Epithelial cell of proximal tubule (primary cell): ENCODE results near the gene CUX1. TPM values are rescaled to one million over a fixed set of nuclear protein-coding genes. Genes with fewer than 3 reads are reported as not detected.

Experiments
- DNase-seq: peaks from one replicate; pipeline ENCODE4 v3.0.0-alpha.2; 2011; ENCODE audit warnings: low read depth
- H3K4me3 ChIP-seq: 2 replicates; pipeline ENCODE4 v1.5.1; 2011; ENCODE audit warnings: low read depth, mild to moderate bottlenecking, low read length
- total RNA-seq: library from RNA; depleted of rRNA; stranded (reverse); fragments of >200 nt; gene quantifications from 2 replicates; pipeline ENCODE4 v1.2.3, GENCODE V29; 2015
- TF ChIP-seq, protein P1 (sequence below): conservative IDR thresholded peaks from 2 replicates; pipeline ENCODE4 v1.5.1; 2012; ENCODE audit warnings: low read depth, mild to moderate bottlenecking, low read length

CUX1 gene
- total RNA-seq, 1 donor from 2014 or later: 37.3 TPM

DNA sequence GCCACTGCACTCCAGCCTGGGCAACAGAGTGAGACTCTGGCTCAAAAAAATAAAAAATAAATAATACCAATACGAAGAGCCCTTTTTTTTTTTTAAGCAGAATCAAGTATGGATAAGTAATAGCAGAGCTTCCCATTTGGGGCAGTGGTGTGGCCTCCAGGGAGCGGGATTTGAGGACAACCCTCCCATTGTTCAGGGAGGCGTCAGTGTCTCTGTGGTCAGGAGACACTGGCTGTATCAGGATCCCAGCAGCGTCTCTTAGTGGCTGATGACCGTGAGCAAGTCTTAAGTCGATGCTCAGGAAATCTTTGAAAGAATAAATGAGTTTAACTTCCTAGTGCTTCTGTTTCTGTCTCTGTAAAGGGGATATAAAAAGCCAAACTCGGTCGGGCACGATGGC, 444.0 kb downstream of the CUX1 start:
- no peak overlapping the region for H3K4me3 ChIP-seq
- DNase-seq: no peak
- TF ChIP-seq, protein P1, sequence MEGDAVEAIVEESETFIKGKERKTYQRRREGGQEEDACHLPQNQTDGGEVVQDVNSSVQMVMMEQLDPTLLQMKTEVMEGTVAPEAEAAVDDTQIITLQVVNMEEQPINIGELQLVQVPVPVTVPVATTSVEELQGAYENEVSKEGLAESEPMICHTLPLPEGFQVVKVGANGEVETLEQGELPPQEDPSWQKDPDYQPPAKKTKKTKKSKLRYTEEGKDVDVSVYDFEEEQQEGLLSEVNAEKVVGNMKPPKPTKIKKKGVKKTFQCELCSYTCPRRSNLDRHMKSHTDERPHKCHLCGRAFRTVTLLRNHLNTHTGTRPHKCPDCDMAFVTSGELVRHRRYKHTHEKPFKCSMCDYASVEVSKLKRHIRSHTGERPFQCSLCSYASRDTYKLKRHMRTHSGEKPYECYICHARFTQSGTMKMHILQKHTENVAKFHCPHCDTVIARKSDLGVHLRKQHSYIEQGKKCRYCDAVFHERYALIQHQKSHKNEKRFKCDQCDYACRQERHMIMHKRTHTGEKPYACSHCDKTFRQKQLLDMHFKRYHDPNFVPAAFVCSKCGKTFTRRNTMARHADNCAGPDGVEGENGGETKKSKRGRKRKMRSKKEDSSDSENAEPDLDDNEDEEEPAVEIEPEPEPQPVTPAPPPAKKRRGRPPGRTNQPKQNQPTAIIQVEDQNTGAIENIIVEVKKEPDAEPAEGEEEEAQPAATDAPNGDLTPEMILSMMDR: no peak

DNA sequence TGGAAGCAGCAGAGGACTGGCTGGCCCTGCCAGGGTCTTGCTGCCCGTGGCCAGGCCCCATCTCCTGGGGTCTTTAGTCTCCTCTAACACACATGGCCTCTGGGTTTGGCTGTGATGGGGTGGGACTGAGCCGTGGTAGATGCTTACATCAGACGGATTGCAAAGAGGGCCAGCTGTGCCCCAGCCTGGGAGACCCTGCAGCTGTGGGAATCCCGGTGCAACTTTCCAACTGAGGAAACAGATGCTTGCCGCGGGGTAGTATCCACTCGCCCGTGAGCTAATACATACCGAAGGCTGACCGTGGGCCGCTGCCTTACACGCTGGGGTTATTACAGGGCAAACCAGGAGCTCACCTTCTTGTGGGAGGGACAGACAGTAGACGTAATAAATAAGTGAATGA, 445.1 kb downstream of the CUX1 start:
- TF ChIP-seq, protein P1: no peak
- DNase-seq: no peak
- no peak overlapping the region for H3K4me3 ChIP-seq

DNA sequence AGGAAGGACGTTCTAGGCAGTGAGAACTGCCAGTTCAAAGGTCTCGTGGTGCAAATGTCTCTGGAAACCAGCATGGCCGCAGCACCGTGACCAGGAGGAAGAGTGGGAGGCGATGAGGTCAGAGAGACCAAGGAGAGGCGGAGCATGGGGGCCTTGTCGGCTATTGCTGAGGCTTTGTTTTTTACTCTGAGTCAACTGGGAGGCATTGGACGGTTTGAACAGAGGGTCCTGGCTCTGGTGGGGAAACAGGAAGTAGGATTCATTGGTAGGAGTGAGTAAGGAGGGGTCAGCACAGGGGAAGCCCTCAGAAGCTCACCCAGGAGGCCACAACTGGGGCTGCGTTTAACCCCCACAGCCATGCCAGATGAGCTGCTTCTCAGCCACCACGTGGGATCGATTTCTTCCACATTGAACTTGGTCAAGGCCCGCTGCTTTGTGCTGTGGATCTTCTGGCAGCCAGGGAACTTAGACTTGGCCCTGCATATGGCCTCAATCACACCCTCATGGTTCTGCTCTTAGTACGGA, 447.0 kb downstream of the CUX1 start:
- TF ChIP-seq, protein P1: no peak
- no peak for DNase-seq
- H3K4me3 ChIP-seq: no peak overlapping the region

DNA sequence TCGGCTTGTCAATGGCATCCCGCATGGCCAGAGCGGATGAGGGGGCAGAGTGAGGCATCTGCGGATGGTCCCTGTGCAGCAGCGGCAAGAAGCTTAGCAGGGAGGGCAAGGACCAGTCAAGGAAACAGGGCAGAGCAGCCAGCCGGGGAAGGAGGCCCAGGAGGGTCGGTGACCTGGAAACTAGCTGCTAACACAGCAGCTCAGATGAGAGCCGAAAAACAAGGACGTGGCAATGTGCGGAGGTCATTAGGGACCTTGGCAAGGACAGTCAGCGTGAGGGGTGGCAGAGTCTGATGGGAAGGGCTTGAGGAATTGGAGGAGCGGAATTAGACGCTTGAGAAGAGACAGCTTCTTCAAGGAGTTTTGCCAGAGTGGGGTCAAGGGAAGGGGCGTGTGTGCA, 449.1 kb downstream of the CUX1 start:
- DNase-seq: no peak
- TF ChIP-seq, protein P1: no peak

DNA sequence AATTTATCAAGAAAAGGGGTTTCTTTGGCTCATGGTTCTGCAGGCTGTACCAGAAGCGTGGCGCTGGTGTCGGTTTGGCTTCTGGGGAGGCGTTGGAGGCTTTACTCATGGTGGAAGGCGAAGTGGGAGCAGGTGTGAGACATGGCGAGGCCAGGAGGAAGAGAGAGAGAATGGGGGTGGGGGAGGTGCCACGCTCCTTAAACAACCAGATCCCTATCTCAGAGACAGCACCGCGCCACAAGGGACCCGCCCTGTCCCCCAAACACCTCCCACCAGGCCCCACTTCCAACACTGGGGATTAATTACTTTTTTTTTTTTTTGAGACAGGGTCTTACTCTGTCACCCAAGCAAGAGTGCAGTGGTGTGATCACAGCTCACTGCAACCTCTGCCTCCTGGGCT, 451.2 kb downstream of the CUX1 start:
- DNase-seq: no peak
- TF ChIP-seq, protein P1: no peak
- no peak overlapping the region for H3K4me3 ChIP-seq

More for the DNA sequence above, 449.1 kb downstream of the CUX1 start:
- no peak overlapping the region for H3K4me3 ChIP-seq

DNA sequence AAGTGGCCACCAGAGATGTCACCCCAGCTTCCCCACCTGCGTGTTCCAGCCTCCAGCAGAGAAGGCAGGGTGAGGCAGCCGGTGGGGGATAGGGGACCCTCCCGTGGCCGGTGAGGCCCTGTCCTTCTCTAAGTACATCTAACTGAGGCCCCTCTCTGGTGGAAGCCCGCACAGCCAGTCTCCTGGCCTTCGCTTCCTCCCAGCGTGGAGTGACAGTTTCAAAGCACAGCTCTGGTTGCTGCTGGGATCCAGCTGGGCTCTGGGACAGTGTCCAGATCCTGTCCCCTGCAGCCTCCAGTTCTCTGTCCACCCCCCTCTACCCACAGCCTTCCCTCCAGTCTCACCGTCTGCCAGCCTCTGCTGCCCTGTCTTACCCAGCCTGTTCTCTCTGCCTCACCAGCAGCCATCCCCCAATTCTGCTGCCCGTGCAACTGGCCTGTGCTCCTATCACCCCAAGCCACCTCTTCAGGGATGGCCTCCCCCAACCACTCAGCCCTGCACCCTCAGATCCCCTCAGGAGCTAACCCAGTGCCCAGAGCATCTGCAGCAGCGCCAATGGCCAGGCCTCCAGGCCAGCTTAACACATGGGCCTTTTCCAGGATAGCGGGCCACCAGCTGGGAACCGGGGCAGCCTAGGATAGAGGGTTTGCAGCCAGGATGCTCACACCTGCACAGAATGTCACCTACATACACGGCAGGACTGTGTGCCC, 452.9 kb downstream of the CUX1 start:
- no peak overlapping the region for H3K4me3 ChIP-seq
- TF ChIP-seq, protein P1: no peak
- no peak for DNase-seq
